ENCODE data around the gene PEAK1. TPM values are rescaled to one million over a fixed set of nuclear protein-coding genes. Genes with fewer than 3 reads are reported as not detected.

The PEAK1 gene
- total RNA-seq, 2 donors from 2014 or later = 25.4 to 38.4 TPM

DNA sequence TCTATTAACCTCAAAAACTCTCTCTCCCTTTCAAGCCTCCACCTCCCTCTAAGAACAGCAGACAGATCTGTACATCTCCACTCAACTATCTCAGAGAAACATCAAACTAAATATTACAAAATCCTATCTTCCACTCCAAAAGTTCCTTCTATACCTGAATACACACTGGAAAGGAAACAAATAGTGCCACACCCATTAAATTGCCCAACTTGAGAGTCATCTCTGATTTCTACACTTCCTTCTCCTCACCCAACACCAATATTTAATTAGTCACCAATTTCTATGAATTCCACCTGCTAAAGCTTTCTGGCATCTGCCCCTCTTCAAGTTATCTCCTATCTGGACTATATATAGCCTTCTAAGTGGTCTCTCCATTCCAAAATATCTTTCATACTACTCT is 65.8 kb downstream of the PEAK1 start:
- no peak overlapping the region for H3K9ac ChIP-seq (ENCODE audit: extremely low read depth, low read length, poor library complexity, severe bottlenecking)
- no peaks in the 10 kb centered on the region for H3K27me3 ChIP-seq (ENCODE audit: control insufficient read depth, insufficient read depth, low read length, poor library complexity, severe bottlenecking)
- H3K27ac Mint-ChIP-seq = no peak overlapping the region
- TF ChIP-seq CTCF (conservative IDR thresholded peaks at IDR 0.05) = no peak
- H3K4me1 Mint-ChIP-seq = peaks cover 14% of the 10 kb centered on the region
- no peaks in the 10 kb centered on the region for H3K9me3 Mint-ChIP-seq
- DNase-seq = no peak
- no peak overlapping the region for H3K27ac ChIP-seq (ENCODE audit: low read depth, low read length)
- no peaks in the 10 kb centered on the region for H3K27me3 Mint-ChIP-seq (ENCODE audit: insufficient read depth)
- no peaks in the 10 kb centered on the region for H3K36me3 Mint-ChIP-seq (ENCODE audit: low read depth)
- H3K4me3 Mint-ChIP-seq = no peak overlapping the region
- H3K4me3 ChIP-seq (ENCODE audit: low read length) = no peak overlapping the region
- no peaks in the 10 kb centered on the region for H3K36me3 ChIP-seq (ENCODE audit: control insufficient read depth, insufficient read depth, low read length)
- peaks cover 3% of the 10 kb centered on the region for H3K4me1 ChIP-seq (ENCODE audit: control insufficient read depth, insufficient read depth, low read length)
- H3K9me3 ChIP-seq (ENCODE audit: control insufficient read depth, low read length) = no peaks in the 10 kb centered on the region

DNA sequence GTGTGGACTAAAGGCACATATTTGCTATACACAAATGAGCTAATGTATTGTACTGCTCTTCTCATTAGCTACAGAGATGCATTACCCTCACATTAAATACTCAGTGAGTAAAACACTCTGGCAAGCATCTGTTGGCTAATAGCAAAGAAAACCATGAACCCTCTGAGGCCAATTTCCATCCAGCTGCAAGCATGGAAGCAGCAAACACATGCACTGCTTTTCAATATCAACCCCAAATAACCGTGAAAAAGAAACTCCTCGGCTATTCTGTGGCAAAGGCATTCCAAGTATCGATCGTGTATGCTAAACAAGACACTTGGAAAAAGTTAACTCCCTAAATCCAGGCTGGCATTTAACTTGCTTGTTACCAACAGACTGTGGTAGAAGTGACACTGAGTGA is 67.0 kb downstream of the PEAK1 start:
- Histone ChIP-seq H3K4me3 (ENCODE audit: low read length) (no peak overlapping the region), H3K27ac (ENCODE audit: low read depth, low read length) (no peak overlapping the region), H3K9ac (ENCODE audit: extremely low read depth, low read length, poor library complexity, severe bottlenecking) (no peak overlapping the region), H3K4me1 (ENCODE audit: control insufficient read depth, insufficient read depth, low read length) (peaks cover 3% of the 10 kb centered on the region), H3K9me3 (ENCODE audit: control insufficient read depth, low read length) (no peaks in the 10 kb centered on the region), H3K27me3 (ENCODE audit: control insufficient read depth, insufficient read depth, low read length, poor library complexity, severe bottlenecking) (no peaks in the 10 kb centered on the region), H3K36me3 (ENCODE audit: control insufficient read depth, insufficient read depth, low read length) (no peaks in the 10 kb centered on the region)
- H3K27ac Mint-ChIP-seq = no peak overlapping the region
- DNase-seq = no peak
- H3K9me3 Mint-ChIP-seq = no peaks in the 10 kb centered on the region
- WGBS, 2 experiments (ENCODE audit: insufficient coverage in 1 of 2, insufficient read length in 1 of 2) = 85 to 93% methylated on average over 3 to 4 of the region's 4 CpGs
- no peak overlapping the region for H3K4me3 Mint-ChIP-seq
- peaks cover 14% of the 10 kb centered on the region for H3K4me1 Mint-ChIP-seq
- TF ChIP-seq CTCF (conservative IDR thresholded peaks at IDR 0.05) = no peak
- no peaks in the 10 kb centered on the region for H3K27me3 Mint-ChIP-seq (ENCODE audit: insufficient read depth)
- no peaks in the 10 kb centered on the region for H3K36me3 Mint-ChIP-seq (ENCODE audit: low read depth)

DNA sequence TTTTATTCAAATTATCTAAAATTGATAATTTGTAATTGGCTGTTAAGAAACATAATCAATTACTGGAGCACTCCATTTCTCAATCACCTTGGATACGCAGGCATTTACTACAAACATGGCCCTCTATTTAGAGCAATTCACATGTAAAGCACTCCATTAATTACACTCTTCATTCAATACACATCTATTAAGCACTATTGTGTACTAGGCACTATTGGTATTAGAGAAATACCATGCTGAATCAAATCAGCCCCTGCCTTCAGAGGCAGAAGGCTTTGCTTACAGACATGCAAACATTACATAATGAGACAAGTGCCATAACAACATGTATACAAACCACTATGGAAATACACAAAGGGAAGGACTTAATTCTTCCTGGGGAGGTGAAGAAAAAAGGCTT is 69.1 kb downstream of the PEAK1 start:
- no peak overlapping the region for H3K27ac ChIP-seq (ENCODE audit: low read depth, low read length)
- DNase-seq = no peak
- H3K27ac Mint-ChIP-seq = no peak overlapping the region
- H3K27me3 ChIP-seq (ENCODE audit: control insufficient read depth, insufficient read depth, low read length, poor library complexity, severe bottlenecking) = no peaks in the 10 kb centered on the region
- peaks cover 3% of the 10 kb centered on the region for H3K4me1 ChIP-seq (ENCODE audit: control insufficient read depth, insufficient read depth, low read length)
- H3K9me3 Mint-ChIP-seq = no peaks in the 10 kb centered on the region
- no peak overlapping the region for H3K4me3 Mint-ChIP-seq
- H3K9ac ChIP-seq (ENCODE audit: extremely low read depth, low read length, poor library complexity, severe bottlenecking) = no peak overlapping the region
- no peaks in the 10 kb centered on the region for H3K36me3 Mint-ChIP-seq (ENCODE audit: low read depth)
- peaks cover 21% of the 10 kb centered on the region for H3K4me1 Mint-ChIP-seq
- TF ChIP-seq CTCF (conservative IDR thresholded peaks at IDR 0.05) = no peak
- no peaks in the 10 kb centered on the region for H3K9me3 ChIP-seq (ENCODE audit: control insufficient read depth, low read length)
- no peak overlapping the region for H3K4me3 ChIP-seq (ENCODE audit: low read length)
- H3K27me3 Mint-ChIP-seq (ENCODE audit: insufficient read depth) = no peaks in the 10 kb centered on the region
- WGBS, 2 experiments (ENCODE audit: insufficient coverage in 1 of 2, insufficient read length in 1 of 2) = 88 to 100% methylated on average over 1 of the region's 1 CpG
- no peaks in the 10 kb centered on the region for H3K36me3 ChIP-seq (ENCODE audit: control insufficient read depth, insufficient read depth, low read length)

All from endodermal cell (in vitro differentiated cells).